ENCODE measurements around the gene SLC7A5. TPM values are rescaled to one million over a fixed set of nuclear protein-coding genes. Genes with fewer than 3 reads are reported as not detected.
A peak's percentile ranks its signal among the peaks of the same experiment; 100 is the strongest.
"Not testable (repeated sequence)": the region's sequence is repeated elsewhere in the genome, so short reads cannot be mapped to it uniquely, and the experiment has no call there.

SLC7A5 gene
- polyA plus RNA-seq, 1 donor: 15.0 TPM

- 83% methylated on average over 1 of the region's 10 CpGs for WGBS (ENCODE audit: insufficient coverage, low lambda C conversion rate)
Observed at GRCh38 chr16:87889762-87890161, 20.5 kb upstream of the SLC7A5 start.

GRCh38 chr16:87888346-87888745 is 19.0 kb upstream of the SLC7A5 start:
- not testable (repeated sequence) for H3K4me3 ChIP-seq (ENCODE audit: low read length)

More at GRCh38 chr16:87889762-87890161, 20.5 kb upstream of the SLC7A5 start:
- not testable (repeated sequence) for H3K36me3 ChIP-seq (ENCODE audit: control insufficient read depth, insufficient read depth, low read length); H3K27ac ChIP-seq (ENCODE audit: low read length); DNase-seq; H3K27me3 ChIP-seq (ENCODE audit: control insufficient read depth, insufficient read depth, low read length); H3K9me3 ChIP-seq (ENCODE audit: control insufficient read depth, low read depth, low read length); H3K4me1 ChIP-seq (ENCODE audit: control insufficient read depth, insufficient read depth, low read length); H3K4me3 ChIP-seq (ENCODE audit: low read length)

GRCh38 chr16:87887931-87888330 is 18.6 kb upstream of the SLC7A5 start:
- not testable (repeated sequence) for H3K27me3 ChIP-seq (ENCODE audit: control insufficient read depth, insufficient read depth, low read length); H3K36me3 ChIP-seq (ENCODE audit: control insufficient read depth, insufficient read depth, low read length); H3K4me1 ChIP-seq (ENCODE audit: control insufficient read depth, insufficient read depth, low read length); H3K4me3 ChIP-seq (ENCODE audit: low read length); H3K27ac ChIP-seq (ENCODE audit: low read length); DNase-seq; H3K9me3 ChIP-seq (ENCODE audit: control insufficient read depth, low read depth, low read length)
- no CpG with 5 or more reads among the region's 8 CpGs for WGBS (ENCODE audit: insufficient coverage, low lambda C conversion rate)

More at GRCh38 chr16:87888346-87888745, 19.0 kb upstream of the SLC7A5 start:
- H3K4me1 ChIP-seq (ENCODE audit: control insufficient read depth, insufficient read depth, low read length); H3K27ac ChIP-seq (ENCODE audit: low read length); H3K27me3 ChIP-seq (ENCODE audit: control insufficient read depth, insufficient read depth, low read length); H3K9me3 ChIP-seq (ENCODE audit: control insufficient read depth, low read depth, low read length); H3K36me3 ChIP-seq (ENCODE audit: control insufficient read depth, insufficient read depth, low read length); DNase-seq: not testable (repeated sequence)
- no CpG with 5 or more reads among the region's 7 CpGs for WGBS (ENCODE audit: insufficient coverage, low lambda C conversion rate)

GRCh38 chr16:87885371-87885967 is 16.2 kb upstream of the SLC7A5 start:
- WGBS (ENCODE audit: insufficient coverage, low lambda C conversion rate): no CpG with 5 or more reads among the region's 8 CpGs
- DNase-seq: peak; percentile 84 to 92
- peak overlapping the region; percentile 72 for H3K27ac ChIP-seq (ENCODE audit: low read length)

GRCh38 chr16:87882436-87883019 is 13.2 kb upstream of the SLC7A5 start:
- no peak overlapping the region for H3K27ac ChIP-seq (ENCODE audit: low read length)
- H3K27me3 ChIP-seq (ENCODE audit: control insufficient read depth, insufficient read depth, low read length): no peaks in the 10 kb centered on the region
- WGBS (ENCODE audit: insufficient coverage, low lambda C conversion rate): 92% methylated on average over 2 of the region's 29 CpGs
- peaks cover 34% of the 10 kb centered on the region for H3K4me1 ChIP-seq (ENCODE audit: control insufficient read depth, insufficient read depth, low read length)
- no peak overlapping the region for H3K4me3 ChIP-seq (ENCODE audit: low read length)
- H3K9me3 ChIP-seq (ENCODE audit: control insufficient read depth, low read depth, low read length): no peaks in the 10 kb centered on the region
- no peak for DNase-seq
- no peaks in the 10 kb centered on the region for H3K36me3 ChIP-seq (ENCODE audit: control insufficient read depth, insufficient read depth, low read length)

More at GRCh38 chr16:87885371-87885967, 16.2 kb upstream of the SLC7A5 start:
- H3K4me3 ChIP-seq (ENCODE audit: low read length); H3K27me3 ChIP-seq (ENCODE audit: control insufficient read depth, insufficient read depth, low read length); H3K36me3 ChIP-seq (ENCODE audit: control insufficient read depth, insufficient read depth, low read length); H3K9me3 ChIP-seq (ENCODE audit: control insufficient read depth, low read depth, low read length): not testable (repeated sequence)
- peaks cover 17% of the 10 kb centered on the region for H3K4me1 ChIP-seq (ENCODE audit: control insufficient read depth, insufficient read depth, low read length)

GRCh38 chr16:87881324-87882200 is 12.3 kb upstream of the SLC7A5 start:
- no peak overlapping the region for H3K4me3 ChIP-seq (ENCODE audit: low read length)
- H3K9me3 ChIP-seq (ENCODE audit: control insufficient read depth, low read depth, low read length): no peaks in the 10 kb centered on the region
- DNase-seq: no peak
- no peaks in the 10 kb centered on the region for H3K36me3 ChIP-seq (ENCODE audit: control insufficient read depth, insufficient read depth, low read length)
- WGBS (ENCODE audit: insufficient coverage, low lambda C conversion rate): 30% methylated on average over 2 of the region's 24 CpGs
- H3K27me3 ChIP-seq (ENCODE audit: control insufficient read depth, insufficient read depth, low read length): no peaks in the 10 kb centered on the region
- H3K4me1 ChIP-seq (ENCODE audit: control insufficient read depth, insufficient read depth, low read length): peaks cover 34% of the 10 kb centered on the region
- no peak overlapping the region for H3K27ac ChIP-seq (ENCODE audit: low read length)

- no peaks in the 10 kb centered on the region for H3K27me3 ChIP-seq (ENCODE audit: control insufficient read depth, insufficient read depth, low read length)
- WGBS (ENCODE audit: insufficient coverage, low lambda C conversion rate): no CpG with 5 or more reads among the region's 17 CpGs
- peak in 1 of 2 donors; percentile 29 for DNase-seq
Observed at GRCh38 chr16:87880117-87880696, 10.9 kb upstream of the SLC7A5 start.

GRCh38 chr16:87879411-87880013 is 10.2 kb upstream of the SLC7A5 start:
- no CpG with 5 or more reads among the region's 5 CpGs for WGBS (ENCODE audit: insufficient coverage, low lambda C conversion rate)
- H3K27me3 ChIP-seq (ENCODE audit: control insufficient read depth, insufficient read depth, low read length); H3K36me3 ChIP-seq (ENCODE audit: control insufficient read depth, insufficient read depth, low read length); H3K27ac ChIP-seq (ENCODE audit: low read length); H3K9me3 ChIP-seq (ENCODE audit: control insufficient read depth, low read depth, low read length); DNase-seq; H3K4me3 ChIP-seq (ENCODE audit: low read length): not testable (repeated sequence)
- H3K4me1 ChIP-seq (ENCODE audit: control insufficient read depth, insufficient read depth, low read length): peaks cover 34% of the 10 kb centered on the region

More at GRCh38 chr16:87880117-87880696, 10.9 kb upstream of the SLC7A5 start:
- no peak overlapping the region for H3K27ac ChIP-seq (ENCODE audit: low read length)
- peaks cover 32% of the 10 kb centered on the region for H3K4me1 ChIP-seq (ENCODE audit: control insufficient read depth, insufficient read depth, low read length)
- no peak overlapping the region for H3K4me3 ChIP-seq (ENCODE audit: low read length)
- H3K36me3 ChIP-seq (ENCODE audit: control insufficient read depth, insufficient read depth, low read length): no peaks in the 10 kb centered on the region
- no peaks in the 10 kb centered on the region for H3K9me3 ChIP-seq (ENCODE audit: control insufficient read depth, low read depth, low read length)

- peak in 1 of 2 donors; percentile 53 for DNase-seq
- no CpG with 5 or more reads among the region's 5 CpGs for WGBS (ENCODE audit: insufficient coverage, low lambda C conversion rate)
Observed at GRCh38 chr16:87878704-87879103, 9.4 kb upstream of the SLC7A5 start.

More at GRCh38 chr16:87878704-87879103, 9.4 kb upstream of the SLC7A5 start:
- Histone ChIP-seq H3K4me3 (ENCODE audit: low read length) (no peak overlapping the region), H3K27me3 (ENCODE audit: control insufficient read depth, insufficient read depth, low read length) (peaks cover 4% of the 10 kb centered on the region), H3K27ac (ENCODE audit: low read length) (peak overlapping the region; percentile 23), H3K36me3 (ENCODE audit: control insufficient read depth, insufficient read depth, low read length) (no peaks in the 10 kb centered on the region), H3K9me3 (ENCODE audit: control insufficient read depth, low read depth, low read length) (no peaks in the 10 kb centered on the region), H3K4me1 (ENCODE audit: control insufficient read depth, insufficient read depth, low read length) (peaks cover 36% of the 10 kb centered on the region)

Measured in large intestine (tissue), 3 donors.